Measurements from ENCODE around the gene FNIP1. TPM values are rescaled to one million over a fixed set of nuclear protein-coding genes. Genes with fewer than 3 reads are reported as not detected.

FNIP1 gene
- total RNA-seq, 6 experiments from 2014 or later: 14.2 to 25.2 (median 20.9) TPM

DNA sequence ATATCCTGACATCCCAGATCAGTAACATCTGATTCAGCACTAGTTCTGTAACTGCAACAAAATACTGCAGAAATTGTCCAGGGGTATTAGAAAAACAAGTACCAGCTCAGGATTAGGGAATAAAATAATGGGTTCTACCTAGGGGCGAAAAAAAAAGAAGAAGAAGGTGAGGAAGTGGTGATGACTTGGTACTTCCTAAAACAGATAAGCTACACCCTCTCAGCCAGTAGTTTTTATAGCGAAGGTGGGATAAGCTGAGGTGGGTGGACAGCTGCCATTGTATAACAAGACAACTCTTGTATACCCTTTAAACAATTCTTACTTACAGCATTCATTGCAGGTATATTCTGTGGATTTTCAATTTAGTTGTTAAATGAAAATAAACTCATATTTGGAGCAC lies 180.9 kb downstream of the FNIP1 start:
- TF ChIP-seq CTCF (IDR thresholded peaks at IDR 0.05) (no peak), POLR2A (IDR thresholded peaks at IDR 0.05) (no peak)
- Histone ChIP-seq H3K27ac (no peak overlapping the region), H3K36me3 (no peaks in the 10 kb centered on the region), H3K9me3 (no peaks in the 10 kb centered on the region), H3K27me3 (no peaks in the 10 kb centered on the region), H3K4me1 (peaks cover 0 to 5% (median 0%) of the 10 kb centered on the region in 4 donors), H3K4me3 (no peak overlapping the region)
- 82% methylated on average over 2 of the region's 2 CpGs for WGBS (ENCODE audit: insufficient coverage, low coverage, low lambda C conversion rate, missing lambda C conversion rate)
- DNase-seq: no peak
- intact Hi-C loops (cut with DNase I): no loop called here
- no peak for ATAC-seq

GRCh38 chr5:131613423-131613822 lies 183.4 kb downstream of the FNIP1 start:
- H3K27me3 ChIP-seq: no peaks in the 10 kb centered on the region
- H3K36me3 ChIP-seq: no peaks in the 10 kb centered on the region
- intact Hi-C loops (cut with DNase I): no loop called here
- H3K27ac ChIP-seq: no peak overlapping the region
- H3K4me3 ChIP-seq: no peak overlapping the region
- no peak for TF ChIP-seq CTCF (IDR thresholded peaks at IDR 0.05)
- no peak for TF ChIP-seq POLR2A (IDR thresholded peaks at IDR 0.05)
- ATAC-seq (no peak), DNase-seq (no peak)
- peaks cover 0 to 6% (median 0%) of the 10 kb centered on the region in 4 donors for H3K4me1 ChIP-seq
- H3K9me3 ChIP-seq: no peaks in the 10 kb centered on the region

DNA sequence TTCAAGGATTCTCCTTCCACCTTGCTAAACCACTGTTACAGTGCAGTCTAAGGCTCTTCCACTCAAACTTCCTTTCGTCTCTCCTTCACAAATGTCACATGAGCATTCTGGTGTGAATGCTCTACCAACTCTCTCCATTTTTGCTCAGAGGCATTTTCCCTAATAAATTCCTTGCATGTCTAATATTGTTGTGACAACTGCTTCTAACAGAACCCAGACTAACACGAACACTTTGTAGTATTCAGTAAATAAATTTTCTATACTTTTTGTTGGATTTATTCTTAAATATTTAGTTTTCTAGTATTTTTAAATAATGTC lies 185.8 kb downstream of the FNIP1 start:
- Histone ChIP-seq H3K36me3 (no peaks in the 10 kb centered on the region), H3K27ac (no peak overlapping the region), H3K4me1 (peaks cover 0 to 5% (median 0%) of the 10 kb centered on the region in 4 donors), H3K9me3 (no peaks in the 10 kb centered on the region), H3K27me3 (no peaks in the 10 kb centered on the region), H3K4me3 (no peak overlapping the region)
- 89% methylated on average over 2 of the region's 2 CpGs for WGBS (ENCODE audit: insufficient coverage, low coverage, low lambda C conversion rate, missing lambda C conversion rate)
- ATAC-seq: no peak
- intact Hi-C loops (cut with DNase I): no loop called here
- TF ChIP-seq POLR2A (IDR thresholded peaks at IDR 0.05) (no peak), CTCF (IDR thresholded peaks at IDR 0.05) (no peak)
- no peak for DNase-seq

DNA sequence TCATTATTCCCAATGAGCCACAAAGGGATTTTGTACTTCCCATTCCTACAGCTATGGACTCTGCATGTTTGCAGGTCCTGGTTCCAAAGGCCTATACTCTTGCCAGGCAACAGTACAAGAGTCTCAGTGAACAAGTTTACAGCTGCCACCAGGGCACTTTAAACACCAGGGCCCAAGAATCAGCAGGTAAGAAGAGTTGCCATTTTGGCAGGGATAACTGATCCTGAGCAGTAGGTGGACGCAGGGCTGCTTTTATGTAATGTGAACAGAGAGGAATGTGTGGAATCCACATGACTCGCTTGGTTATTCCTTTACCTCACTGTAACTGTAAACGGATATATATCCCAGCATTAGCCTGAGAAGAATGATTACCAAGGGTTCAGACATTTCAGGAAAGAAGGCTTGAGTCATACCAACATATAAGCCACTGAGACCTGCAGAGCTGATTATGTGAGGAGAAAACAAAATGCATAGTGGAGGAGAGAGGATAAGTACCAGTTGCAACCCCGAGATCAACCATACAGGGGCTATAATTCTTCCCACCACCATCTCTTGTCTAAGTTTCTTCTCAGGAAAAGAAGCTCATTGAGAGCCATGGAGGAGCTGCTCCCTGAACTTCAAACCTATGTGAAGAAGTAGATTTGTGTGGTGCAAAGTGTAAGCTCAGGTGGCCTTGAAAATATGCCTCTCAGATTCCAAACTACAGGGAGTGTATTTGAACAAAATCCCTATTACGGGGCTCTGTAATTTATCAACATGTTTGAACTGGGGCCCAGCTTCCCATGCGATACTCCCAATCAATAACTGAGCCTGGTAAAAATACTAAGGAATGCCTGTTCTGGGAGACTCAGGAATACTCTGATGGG lies 186.4 kb downstream of the FNIP1 start:
- no peak for TF ChIP-seq CTCF (IDR thresholded peaks at IDR 0.05)
- no peak for TF ChIP-seq POLR2A (IDR thresholded peaks at IDR 0.05)
- Histone ChIP-seq H3K4me3 (no peak overlapping the region), H3K36me3 (no peaks in the 10 kb centered on the region), H3K27me3 (no peaks in the 10 kb centered on the region), H3K9me3 (no peaks in the 10 kb centered on the region), H3K4me1 (peaks cover 0 to 5% (median 0%) of the 10 kb centered on the region in 4 donors), H3K27ac (no peak overlapping the region)
- 70% methylated on average over 6 of the region's 6 CpGs for WGBS (ENCODE audit: insufficient coverage, low coverage, low lambda C conversion rate, missing lambda C conversion rate)
- no peak for DNase-seq
- intact Hi-C loops (cut with DNase I): no loop called here
- ATAC-seq: no peak
